Activated T-cell treated with anti-CD3 and anti-CD28 coated beads, Interleukin-2, amount 50 U/mL, for 4 hours (primary cell): ENCODE data around the gene TMEM212. TPM values are rescaled to one million over a fixed set of nuclear protein-coding genes. Genes with fewer than 3 reads are reported as not detected.
"Not testable (repeated sequence)": the region's sequence is repeated elsewhere in the genome, so short reads cannot be mapped to it uniquely, and the experiment has no call there.

Experiments used
- ATAC-seq, 2 donors: fragments of 200-7000 bp; cut with Tn5 transposase; one replicate each; pipeline ENCODE4 v1.10.0; 2021
- DNase-seq: peaks from one replicate; pipeline ENCODE4 v3.0.0-alpha.2; 2020
- H3K27me3 Mint-ChIP-seq: one replicate; pipeline ENCODE4 v1.8.0; 2021; ENCODE audit warnings: low read depth, mixed read lengths
- H3K36me3 Mint-ChIP-seq: one replicate; pipeline ENCODE4 v1.8.0; 2022; ENCODE audit warnings: mixed read lengths; ENCODE audit not compliant: insufficient read depth
- H3K4me1 Mint-ChIP-seq: one replicate; pipeline ENCODE4 v1.8.0; 2021; ENCODE audit warnings: low read depth, mixed read lengths
- H3K4me3 Mint-ChIP-seq: one replicate; pipeline ENCODE4 v1.8.0; 2021; ENCODE audit warnings: mild to moderate bottlenecking, moderate library complexity, mixed read lengths
- H3K9me3 Mint-ChIP-seq: one replicate; pipeline ENCODE4 v1.8.0; 2021; ENCODE audit warnings: mixed read lengths
- total RNA-seq, 3 donors: library from RNA; stranded (reverse); gene quantifications; one replicate each; pipeline ENCODE4 v1.2.1, GENCODE V29; 2021

Gene TMEM212
- total RNA-seq, 3 donors from 2014 or later = not detected

- Mint-ChIP-seq H3K27me3 (peaks cover 11% of the 10 kb centered on the region), H3K9me3 (no peaks in the 10 kb centered on the region), H3K4me1 (no peaks in the 10 kb centered on the region), H3K36me3 (no peaks in the 10 kb centered on the region), H3K4me3 (no peak overlapping the region)
- ATAC-seq (no peak), DNase-seq (no peak)
These were observed 49.3 kb downstream of the TMEM212 start for GRCh38 chr3:171892457-171892856.

GRCh38 chr3:171895291-171895690, 52.1 kb downstream of the TMEM212 start:
- Mint-ChIP-seq H3K4me1 (no peaks in the 10 kb centered on the region), H3K27me3 (peaks cover 13% of the 10 kb centered on the region), H3K4me3 (no peak overlapping the region), H3K9me3 (no peaks in the 10 kb centered on the region), H3K36me3 (no peaks in the 10 kb centered on the region)
- no peak for ATAC-seq
- DNase-seq = no peak

- H3K27me3 Mint-ChIP-seq = peaks cover 14% of the 10 kb centered on the region
- H3K9me3 Mint-ChIP-seq = no peaks in the 10 kb centered on the region
- no peak overlapping the region for H3K4me3 Mint-ChIP-seq
- DNase-seq = no peak
- H3K36me3 Mint-ChIP-seq = no peaks in the 10 kb centered on the region
- ATAC-seq = no peak
- no peaks in the 10 kb centered on the region for H3K4me1 Mint-ChIP-seq
These were observed 52.8 kb downstream of the TMEM212 start for GRCh38 chr3:171895900-171896299.

- no peak for DNase-seq
- Mint-ChIP-seq H3K4me1 (no peaks in the 10 kb centered on the region), H3K36me3 (no peaks in the 10 kb centered on the region), H3K27me3 (peaks cover 18% of the 10 kb centered on the region), H3K9me3 (no peaks in the 10 kb centered on the region), H3K4me3 (no peak overlapping the region)
- no peak for ATAC-seq
These were observed 53.2 kb downstream of the TMEM212 start for GRCh38 chr3:171896316-171896715.

- Mint-ChIP-seq H3K27me3 (peaks cover 18% of the 10 kb centered on the region), H3K4me1 (no peaks in the 10 kb centered on the region), H3K36me3 (no peaks in the 10 kb centered on the region), H3K9me3 (no peaks in the 10 kb centered on the region), H3K4me3 (no peak overlapping the region)
- no peak for ATAC-seq
- no peak for DNase-seq
These were observed 55.0 kb downstream of the TMEM212 start for GRCh38 chr3:171898192-171898591.

GRCh38 chr3:171900446-171900845, 57.3 kb downstream of the TMEM212 start:
- no peaks in the 10 kb centered on the region for H3K9me3 Mint-ChIP-seq
- DNase-seq (no peak), ATAC-seq (no peak)
- H3K4me1 Mint-ChIP-seq = no peaks in the 10 kb centered on the region
- H3K36me3 Mint-ChIP-seq = no peaks in the 10 kb centered on the region
- H3K4me3 Mint-ChIP-seq = no peak overlapping the region
- peaks cover 9% of the 10 kb centered on the region for H3K27me3 Mint-ChIP-seq

- no peaks in the 10 kb centered on the region for H3K9me3 Mint-ChIP-seq
- no peak for ATAC-seq
These were observed 58.6 kb downstream of the TMEM212 start for GRCh38 chr3:171901615-171902312.

GRCh38 chr3:171904829-171905228, 61.7 kb downstream of the TMEM212 start:
- Mint-ChIP-seq H3K27me3 (peaks cover 9% of the 10 kb centered on the region), H3K9me3 (peaks cover 4% of the 10 kb centered on the region), H3K4me3 (no peak overlapping the region), H3K36me3 (no peaks in the 10 kb centered on the region), H3K4me1 (no peaks in the 10 kb centered on the region)
- ATAC-seq (no peak), DNase-seq (no peak)

More at GRCh38 chr3:171901615-171902312, 58.6 kb downstream of the TMEM212 start:
- no peaks in the 10 kb centered on the region for H3K36me3 Mint-ChIP-seq
- no peaks in the 10 kb centered on the region for H3K4me1 Mint-ChIP-seq
- no peak for DNase-seq
- peaks cover 9% of the 10 kb centered on the region for H3K27me3 Mint-ChIP-seq
- H3K4me3 Mint-ChIP-seq = no peak overlapping the region

- H3K9me3 Mint-ChIP-seq, H3K4me3 Mint-ChIP-seq, H3K4me1 Mint-ChIP-seq, H3K27me3 Mint-ChIP-seq, H3K36me3 Mint-ChIP-seq, ATAC-seq, DNase-seq: not testable (repeated sequence)
These were observed 63.4 kb downstream of the TMEM212 start for GRCh38 chr3:171906503-171906902.

GRCh38 chr3:171906951-171907676, 64.0 kb downstream of the TMEM212 start:
- H3K36me3 Mint-ChIP-seq = no peaks in the 10 kb centered on the region
- DNase-seq (no peak), ATAC-seq (peak in 1 of 2 donors; percentile 23)
- H3K4me1 Mint-ChIP-seq = no peaks in the 10 kb centered on the region
- peaks cover 12% of the 10 kb centered on the region for H3K9me3 Mint-ChIP-seq
- no peak overlapping the region for H3K4me3 Mint-ChIP-seq
- H3K27me3 Mint-ChIP-seq = peaks cover 2% of the 10 kb centered on the region

GRCh38 chr3:171907761-171908160, 64.6 kb downstream of the TMEM212 start:
- no peak overlapping the region for H3K4me3 Mint-ChIP-seq
- no peaks in the 10 kb centered on the region for H3K36me3 Mint-ChIP-seq
- ATAC-seq (no peak), DNase-seq (no peak)
- H3K4me1 Mint-ChIP-seq = no peaks in the 10 kb centered on the region
- peaks cover 2% of the 10 kb centered on the region for H3K27me3 Mint-ChIP-seq
- H3K9me3 Mint-ChIP-seq = peaks cover 12% of the 10 kb centered on the region

GRCh38 chr3:171908731-171909130, 65.6 kb downstream of the TMEM212 start:
- no peak for DNase-seq
- H3K9me3 Mint-ChIP-seq = peaks cover 12% of the 10 kb centered on the region
- H3K27me3 Mint-ChIP-seq = peaks cover 2% of the 10 kb centered on the region
- H3K4me3 Mint-ChIP-seq = no peak overlapping the region
- H3K36me3 Mint-ChIP-seq = no peaks in the 10 kb centered on the region
- no peak for ATAC-seq
- no peaks in the 10 kb centered on the region for H3K4me1 Mint-ChIP-seq
